Cardiac muscle cell (in vitro differentiated cells and primary cell): ENCODE measurements around the gene BLOC1S4. TPM values are rescaled to one million over a fixed set of nuclear protein-coding genes. Genes with fewer than 3 reads are reported as not detected.

ENCODE experiments used
- DNase-seq, 2 donors: peaks; one replicate each; pipeline versions ENCODE4 v3.0.0 to v3.0.0-alpha.2; 2010 to 2017; ENCODE audit warnings: low read depth in 1 of 2, low spot score in 1 of 2
- H3K27ac ChIP-seq: fragments of 200-600 bp; sonication (generic); 2 replicates; pipeline ENCODE4 v1.5.1; 2016
- H3K27me3 ChIP-seq: fragments of 200-600 bp; sonication (generic); 2 replicates; pipeline ENCODE4 v1.6.0; 2016; ENCODE audit warnings: control low read depth
- H3K36me3 ChIP-seq: fragments of 200-600 bp; sonication (generic); 2 replicates; pipeline ENCODE4 v1.5.1; 2016; ENCODE audit warnings: control low read depth
- H3K4me1 ChIP-seq: fragments of 200-600 bp; sonication (generic); 2 replicates; pipeline ENCODE4 v1.8.1; 2017; ENCODE audit warnings: low read depth, mild to moderate bottlenecking, mixed run types
- H3K4me3 ChIP-seq: fragments of 200-600 bp; sonication (generic); 2 replicates; pipeline ENCODE4 v1.5.1; 2016; ENCODE audit warnings: mild to moderate bottlenecking
- H3K9me3 ChIP-seq: fragments of 200-600 bp; sonication (generic); 2 replicates; pipeline ENCODE4 v1.5.1; 2017; ENCODE audit warnings: low read depth, mild to moderate bottlenecking, control low read depth
- polyA plus RNA-seq: library from polyadenylated mRNA; unstranded; fragments of >200 nt; fragmentation: Nextera tagmentation; extraction: Ambion mirVana; gene quantifications from 2 replicates; pipeline ENCODE4 v1.2.1, GENCODE V29; 2016
- total RNA-seq: library from RNA; depleted of rRNA; stranded (reverse); fragments of >200 nt; gene quantifications from 2 replicates; pipeline ENCODE4 v1.2.3, GENCODE V29; 2016
- TF ChIP-seq, protein P1 (sequence below): IDR thresholded peaks from 2 replicates; pipeline ENCODE4 v1.5.1; 2012; ENCODE audit warnings: low read depth, mild to moderate bottlenecking, low read length

The BLOC1S4 gene
- total and polyA plus RNA-seq, 2 experiments from 2014 or later: 48.9 to 53.5 TPM

DNA sequence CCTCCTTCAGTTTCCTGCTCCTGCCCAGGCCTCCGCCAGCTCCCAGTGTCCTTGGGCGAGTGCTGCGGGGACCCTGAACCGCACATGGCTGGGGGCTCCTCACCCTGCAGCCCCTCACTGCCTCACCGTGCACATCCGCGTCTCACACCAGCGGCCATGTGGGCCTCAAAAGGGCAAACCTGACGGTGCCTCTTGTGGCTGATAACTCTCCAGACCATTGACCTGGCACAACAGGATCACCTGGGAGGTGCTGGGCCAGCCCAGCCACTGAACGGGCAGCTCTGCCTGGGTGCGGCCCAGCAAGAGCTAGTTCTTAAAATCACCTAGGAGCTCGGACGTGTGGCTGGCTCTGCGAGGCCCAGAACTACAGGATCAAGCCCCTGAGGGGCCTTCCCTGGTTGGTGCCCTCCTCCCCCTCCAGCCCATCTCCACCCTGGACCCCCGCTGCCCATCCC, 26.4 kb upstream of the BLOC1S4 start:
- TF ChIP-seq, protein P1, sequence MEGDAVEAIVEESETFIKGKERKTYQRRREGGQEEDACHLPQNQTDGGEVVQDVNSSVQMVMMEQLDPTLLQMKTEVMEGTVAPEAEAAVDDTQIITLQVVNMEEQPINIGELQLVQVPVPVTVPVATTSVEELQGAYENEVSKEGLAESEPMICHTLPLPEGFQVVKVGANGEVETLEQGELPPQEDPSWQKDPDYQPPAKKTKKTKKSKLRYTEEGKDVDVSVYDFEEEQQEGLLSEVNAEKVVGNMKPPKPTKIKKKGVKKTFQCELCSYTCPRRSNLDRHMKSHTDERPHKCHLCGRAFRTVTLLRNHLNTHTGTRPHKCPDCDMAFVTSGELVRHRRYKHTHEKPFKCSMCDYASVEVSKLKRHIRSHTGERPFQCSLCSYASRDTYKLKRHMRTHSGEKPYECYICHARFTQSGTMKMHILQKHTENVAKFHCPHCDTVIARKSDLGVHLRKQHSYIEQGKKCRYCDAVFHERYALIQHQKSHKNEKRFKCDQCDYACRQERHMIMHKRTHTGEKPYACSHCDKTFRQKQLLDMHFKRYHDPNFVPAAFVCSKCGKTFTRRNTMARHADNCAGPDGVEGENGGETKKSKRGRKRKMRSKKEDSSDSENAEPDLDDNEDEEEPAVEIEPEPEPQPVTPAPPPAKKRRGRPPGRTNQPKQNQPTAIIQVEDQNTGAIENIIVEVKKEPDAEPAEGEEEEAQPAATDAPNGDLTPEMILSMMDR: no peak
- no peaks in the 10 kb centered on the region for H3K9me3 ChIP-seq
- no peak overlapping the region for H3K4me3 ChIP-seq
- no peak for DNase-seq
- H3K36me3 ChIP-seq: no peaks in the 10 kb centered on the region
- H3K4me1 ChIP-seq: no peaks in the 10 kb centered on the region
- H3K27me3 ChIP-seq: no peaks in the 10 kb centered on the region
- H3K27ac ChIP-seq: no peak overlapping the region

DNA sequence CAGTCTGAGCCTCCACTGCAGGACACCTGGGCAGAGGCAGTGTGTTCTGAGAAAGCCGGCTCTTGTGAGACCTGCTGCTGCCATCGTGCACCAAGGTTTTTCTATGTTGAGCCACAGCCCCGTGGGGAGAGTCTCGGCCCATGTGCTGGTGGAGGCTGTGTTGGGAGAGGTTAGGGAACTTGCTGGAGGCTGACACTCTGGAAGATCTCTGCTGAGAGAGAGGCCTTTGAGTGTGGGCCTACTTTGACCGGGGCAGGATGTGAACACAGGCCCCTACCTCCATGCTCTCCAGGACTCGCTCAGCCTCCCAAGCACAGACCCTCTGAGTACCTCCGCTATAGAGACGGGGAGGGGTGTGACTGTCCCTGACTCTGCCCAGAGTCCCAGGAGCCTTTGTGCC, 23.6 kb upstream of the BLOC1S4 start:
- H3K4me1 ChIP-seq: no peaks in the 10 kb centered on the region
- no peak overlapping the region for H3K4me3 ChIP-seq
- no peak for DNase-seq
- H3K27ac ChIP-seq: no peak overlapping the region
- H3K36me3 ChIP-seq: no peaks in the 10 kb centered on the region
- no peaks in the 10 kb centered on the region for H3K9me3 ChIP-seq
- TF ChIP-seq, protein P1: no peak
- H3K27me3 ChIP-seq: no peaks in the 10 kb centered on the region

DNA sequence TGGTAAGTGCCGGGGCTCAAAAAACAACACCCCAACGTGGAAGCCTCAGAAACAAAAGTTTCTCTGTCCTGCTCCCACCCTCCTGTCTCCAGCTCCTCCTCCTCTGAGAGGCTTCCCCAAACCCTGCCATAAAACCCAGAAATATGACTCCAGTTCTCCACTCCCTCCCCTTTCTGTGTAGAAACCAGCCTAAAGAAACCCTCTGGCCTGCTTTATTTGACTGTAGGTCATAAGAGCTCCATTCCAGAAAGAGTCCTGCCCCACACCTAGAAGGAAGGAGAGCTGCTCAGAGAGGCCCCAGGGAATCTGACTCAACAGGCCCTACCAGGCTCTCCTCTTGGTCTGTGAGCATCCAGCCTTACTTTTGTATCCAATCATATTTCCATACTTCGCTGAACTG, 23.2 kb upstream of the BLOC1S4 start:
- Histone ChIP-seq H3K4me3 (no peak overlapping the region), H3K27me3 (no peaks in the 10 kb centered on the region), H3K36me3 (no peaks in the 10 kb centered on the region), H3K9me3 (no peaks in the 10 kb centered on the region), H3K4me1 (no peaks in the 10 kb centered on the region), H3K27ac (no peak overlapping the region)
- TF ChIP-seq, protein P1: no peak
- peak in 1 of 2 donors; percentile 27 for DNase-seq

DNA sequence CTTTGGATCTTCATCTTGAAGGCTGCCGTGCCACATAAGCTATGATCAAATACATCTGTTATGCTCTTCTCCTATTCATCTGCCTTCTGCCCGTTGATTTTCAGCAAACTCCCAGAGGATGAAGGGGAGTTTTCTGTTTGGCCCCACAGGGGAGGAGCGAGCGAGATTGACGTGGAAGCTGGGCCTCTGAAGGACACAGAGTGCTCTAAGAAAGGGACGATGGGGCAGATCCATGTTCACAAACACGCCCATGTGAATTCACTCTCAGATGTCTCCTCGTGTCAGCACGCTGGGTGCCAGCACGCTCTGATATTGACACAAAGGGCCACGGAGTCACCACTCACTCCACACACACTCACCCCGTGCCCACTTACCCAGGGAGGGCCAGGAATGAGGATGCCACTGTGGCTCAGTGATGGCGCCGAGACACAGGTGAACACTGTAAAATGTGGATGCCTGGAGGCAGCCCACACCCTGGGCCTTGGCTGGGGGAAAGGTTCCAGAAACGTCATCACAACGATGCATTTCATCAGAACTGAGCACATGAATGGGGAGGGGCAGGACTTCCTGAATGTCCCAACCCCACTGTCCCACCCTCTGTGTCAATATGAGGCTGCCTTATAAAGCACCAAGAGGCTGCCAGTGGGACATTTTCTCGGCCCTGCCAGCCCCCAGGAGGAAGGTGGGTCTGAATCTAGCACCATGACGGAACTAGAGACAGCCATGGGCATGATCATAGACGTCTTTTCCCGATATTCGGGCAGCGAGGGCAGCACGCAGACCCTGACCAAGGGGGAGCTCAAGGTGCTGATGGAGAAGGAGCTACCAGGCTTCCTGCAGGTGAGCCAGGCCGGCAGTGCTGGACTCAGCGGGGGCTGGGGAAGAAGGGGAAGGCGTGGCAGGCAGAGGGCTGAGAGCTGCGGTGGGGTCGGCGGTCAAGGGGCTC, 22.5 kb upstream of the BLOC1S4 start, which contains the start of gene S100P:
Gene S100P (plus strand): TSS at position 648 of the 946 bp plus-strand sequence. CDS start 55 bp downstream, at position 703.
- H3K36me3 ChIP-seq: no peaks in the 10 kb centered on the region
- no peaks in the 10 kb centered on the region for H3K27me3 ChIP-seq
- H3K4me3 ChIP-seq: no peak within 1 kb of the TSS
- DNase-seq: peak in 1 of 2 donors; percentile 33
- TF ChIP-seq, protein P1: no peak
- no peaks in the 10 kb centered on the region for H3K9me3 ChIP-seq
- no peak within 1 kb of the TSS for H3K27ac ChIP-seq
- no peaks in the 10 kb centered on the region for H3K4me1 ChIP-seq

DNA sequence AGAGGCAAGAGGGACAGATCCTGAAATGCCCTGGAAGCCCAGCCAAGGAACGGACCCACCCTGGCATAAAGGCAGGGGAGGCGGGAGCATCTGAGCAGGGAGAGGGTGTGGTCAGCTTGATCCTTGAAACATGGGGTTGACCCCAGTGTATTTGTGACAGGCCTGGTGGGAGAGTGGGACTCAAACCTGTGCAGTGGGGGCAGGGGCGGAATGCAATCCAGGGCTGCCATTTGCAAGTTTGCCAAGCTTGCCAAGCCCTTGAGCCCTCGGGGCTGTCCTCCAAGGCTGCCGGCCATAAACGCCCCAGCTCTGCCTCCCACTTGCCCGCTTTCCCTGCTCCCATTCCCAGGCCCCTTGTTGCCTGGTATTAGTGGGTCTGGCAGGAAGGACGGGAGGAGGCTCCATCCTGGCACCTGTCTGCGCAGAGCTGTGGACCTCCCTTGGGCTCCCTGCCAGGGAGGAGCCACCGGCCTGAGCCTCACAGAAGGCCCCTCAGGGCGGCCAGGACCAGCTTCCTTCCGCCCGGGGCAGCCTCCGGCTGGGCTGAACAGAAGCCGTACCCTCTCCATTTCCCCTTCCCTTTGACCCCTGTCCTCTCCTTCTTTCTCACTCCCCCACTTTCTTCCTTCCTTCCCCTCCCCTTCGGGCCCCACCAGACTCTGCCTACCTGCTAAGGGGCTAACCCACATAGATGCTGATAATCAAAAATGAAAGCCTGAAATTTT, 21.6 kb upstream of the BLOC1S4 start:
- Histone ChIP-seq H3K27ac (no peak overlapping the region), H3K27me3 (no peaks in the 10 kb centered on the region), H3K4me3 (no peak overlapping the region), H3K4me1 (no peaks in the 10 kb centered on the region), H3K9me3 (no peaks in the 10 kb centered on the region), H3K36me3 (no peaks in the 10 kb centered on the region)
- TF ChIP-seq, protein P1: no peak
- DNase-seq: no peak
